ENCODE data around the gene CEP89. TPM values are rescaled to one million over a fixed set of nuclear protein-coding genes. Genes with fewer than 3 reads are reported as not detected.

The CEP89 gene
- total and polyA plus RNA-seq, 2 of the 4 experiments (the other 2 are of a cell fraction): 7.2 to 17.4 TPM

GRCh38 chr19:32828139-32828538 lies 143.6 kb downstream of the CEP89 start:
- H3K27ac ChIP-seq (ENCODE audit: insufficient read depth, low read length): no peak overlapping the region
- H3K4ac ChIP-seq (ENCODE audit: low read depth, low read length): no peak overlapping the region
- H3K4me2 ChIP-seq (ENCODE audit: low read depth, low read length): no peak overlapping the region
- BruUV-seq (replicated peaks): no TSS peak
- in situ Hi-C loops (cut with MboI; ENCODE audit: low sequenced_read_pairs) (no loop called here), dilution Hi-C loops (cut with HindIII; ENCODE audit: low sequenced_read_pairs, unreplicated experiment) (no loop called here), intact Hi-C loops (cut with micrococcal nuclease) (no loop called here)
- H4K20me1 ChIP-seq (ENCODE audit: insufficient read depth, low read length): no peaks in the 10 kb centered on the region
- no peak overlapping the region for H2BK5ac ChIP-seq (ENCODE audit: low read depth, low read length, poor library complexity, severe bottlenecking)
- no peaks in the 10 kb centered on the region for H3K79me1 ChIP-seq (ENCODE audit: low read depth in 1 of 2, low read length in 2 of 2)
- H3K14ac ChIP-seq (replicated peaks; ENCODE audit: low read depth, low read length): no peak overlapping the region
- no peak overlapping the region for H3K9ac ChIP-seq (ENCODE audit: low read depth, low read length)
- H4K91ac ChIP-seq (ENCODE audit: insufficient read depth, low read depth, low read length): no peak overlapping the region
- ChIA-PET POLR2A (ENCODE audit: unreplicated experiment) (no interaction called here), CTCF (interaction anchor here (0.6 kb wide), 1 partner anchor 22 kb away, joined by 3 read pairs; no protein-coding TSS in a partner anchor)
- peaks cover 10% of the 10 kb centered on the region for H3K27me3 ChIP-seq (ENCODE audit: control insufficient read depth, insufficient read depth, low read length)
- H2AK9ac ChIP-seq (replicated peaks; ENCODE audit: low read depth, low read length, poor library complexity): no peak overlapping the region
- H3K4me1 ChIP-seq (ENCODE audit: control insufficient read depth, insufficient read depth, low read length): no peaks in the 10 kb centered on the region
- no peak overlapping the region for H3K56ac ChIP-seq (ENCODE audit: extremely low read depth, insufficient read depth, low read length)
- no peak overlapping the region for H2AK5ac ChIP-seq (ENCODE audit: low read depth, low read length)
- no peak overlapping the region for H2BK15ac ChIP-seq (ENCODE audit: low read depth, low read length)
- WGBS, 2 experiments (ENCODE audit: extremely low coverage in 2 of 2, insufficient read length in 1 of 2): 50% methylated on average over 4 of the region's 4 CpGs; no CpG with 5 or more reads in 1 of the 2 experiments
- H2AFZ ChIP-seq (replicated peaks; ENCODE audit: low read length, poor library complexity): no peak overlapping the region
- no peak overlapping the region for H2BK120ac ChIP-seq (ENCODE audit: low read depth, low read length)
- no peak overlapping the region for H3K18ac ChIP-seq (ENCODE audit: low read depth, low read length)
- TF ChIP-seq FOS (IDR thresholded peaks at IDR 0.05; ENCODE audit: low read depth, low read length) (no peak), RAD21 (IDR thresholded peaks at IDR 0.05; ENCODE audit: low read length) (no peak), MAZ (IDR thresholded peaks at IDR 0.05; ENCODE audit: borderline replicate concordance, low read depth, low read length) (no peak), ELK1 (IDR thresholded peaks at IDR 0.05; ENCODE audit: borderline replicate concordance, low read depth, low read length) (no peak), RFX5 (IDR thresholded peaks at IDR 0.05; ENCODE audit: low read depth, low read length) (no peak), SMC3 (IDR thresholded peaks at IDR 0.05; ENCODE audit: low read depth, low read length) (no peak), POLR2A (IDR thresholded peaks at IDR 0.05; ENCODE audit: low read depth, low read length) (no peak), NFE2L2 (IDR thresholded peaks at IDR 0.05; ENCODE audit: low read depth, low read length) (no peak), BHLHE40 (IDR thresholded peaks at IDR 0.05; ENCODE audit: low read depth, low read length) (no peak), CHD1 (IDR thresholded peaks at IDR 0.05; ENCODE audit: low read depth, low read length) (no peak), CEBPB (IDR thresholded peaks at IDR 0.05; ENCODE audit: low read depth, low read length) (no peak), MXI1 (IDR thresholded peaks at IDR 0.05; ENCODE audit: borderline replicate concordance, low read depth, low read length) (no peak), MAFK (IDR thresholded peaks at IDR 0.05; ENCODE audit: low read depth, low read length) (no peak), RCOR1 (IDR thresholded peaks at IDR 0.05; ENCODE audit: insufficient replicate concordance, low read length) (no peak)
- TF ChIP-seq, protein P1, sequence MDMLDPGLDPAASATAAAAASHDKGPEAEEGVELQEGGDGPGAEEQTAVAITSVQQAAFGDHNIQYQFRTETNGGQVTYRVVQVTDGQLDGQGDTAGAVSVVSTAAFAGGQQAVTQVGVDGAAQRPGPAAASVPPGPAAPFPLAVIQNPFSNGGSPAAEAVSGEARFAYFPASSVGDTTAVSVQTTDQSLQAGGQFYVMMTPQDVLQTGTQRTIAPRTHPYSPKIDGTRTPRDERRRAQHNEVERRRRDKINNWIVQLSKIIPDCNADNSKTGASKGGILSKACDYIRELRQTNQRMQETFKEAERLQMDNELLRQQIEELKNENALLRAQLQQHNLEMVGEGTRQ (IDR thresholded peaks at IDR 0.05; ENCODE audit: low read depth, low read length): no peak
- TF ChIP-seq, protein P2, sequence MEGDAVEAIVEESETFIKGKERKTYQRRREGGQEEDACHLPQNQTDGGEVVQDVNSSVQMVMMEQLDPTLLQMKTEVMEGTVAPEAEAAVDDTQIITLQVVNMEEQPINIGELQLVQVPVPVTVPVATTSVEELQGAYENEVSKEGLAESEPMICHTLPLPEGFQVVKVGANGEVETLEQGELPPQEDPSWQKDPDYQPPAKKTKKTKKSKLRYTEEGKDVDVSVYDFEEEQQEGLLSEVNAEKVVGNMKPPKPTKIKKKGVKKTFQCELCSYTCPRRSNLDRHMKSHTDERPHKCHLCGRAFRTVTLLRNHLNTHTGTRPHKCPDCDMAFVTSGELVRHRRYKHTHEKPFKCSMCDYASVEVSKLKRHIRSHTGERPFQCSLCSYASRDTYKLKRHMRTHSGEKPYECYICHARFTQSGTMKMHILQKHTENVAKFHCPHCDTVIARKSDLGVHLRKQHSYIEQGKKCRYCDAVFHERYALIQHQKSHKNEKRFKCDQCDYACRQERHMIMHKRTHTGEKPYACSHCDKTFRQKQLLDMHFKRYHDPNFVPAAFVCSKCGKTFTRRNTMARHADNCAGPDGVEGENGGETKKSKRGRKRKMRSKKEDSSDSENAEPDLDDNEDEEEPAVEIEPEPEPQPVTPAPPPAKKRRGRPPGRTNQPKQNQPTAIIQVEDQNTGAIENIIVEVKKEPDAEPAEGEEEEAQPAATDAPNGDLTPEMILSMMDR (conservative IDR thresholded peaks at IDR 0.05; ENCODE audit: low read depth, low read length): no peak
- ATAC-seq (ENCODE audit: low read depth) (no peak), DNase-seq (no peak)
- H3K4me3 ChIP-seq (ENCODE audit: insufficient read depth, low read depth, low read length): no peak overlapping the region
- H3K9me3 ChIP-seq (ENCODE audit: control insufficient read depth, insufficient read depth, low read length): no peaks in the 10 kb centered on the region
- no peak overlapping the region for H4K8ac ChIP-seq (ENCODE audit: low read depth in 2 of 2, low read length in 2 of 2)
- H3K36me3 ChIP-seq (ENCODE audit: control insufficient read depth, insufficient read depth, low read length): no peaks in the 10 kb centered on the region
- H4K5ac ChIP-seq (ENCODE audit: low read depth, low read length): no peak overlapping the region
- H3K23ac ChIP-seq (ENCODE audit: low read depth, low read length): no peak overlapping the region
- H3K9me1 ChIP-seq (ENCODE audit: insufficient read depth, low read length): no peaks in the 10 kb centered on the region
- no peak overlapping the region for H2BK20ac ChIP-seq (ENCODE audit: low read depth, low read length)

Measured in IMR-90 (cell line).